Medulla oblongata (tissue), 1 donor: ENCODE data around the gene DDX5.
"Not testable (repeated sequence)": the region's sequence is repeated elsewhere in the genome, so short reads cannot be mapped to it uniquely, and the experiment has no call there.

Experiments
- DNase-seq: peaks from one replicate; pipeline ENCODE4 v3.0.0-alpha.2; 2015; ENCODE audit errors: extremely low spot score

DDX5 gene

DNA sequence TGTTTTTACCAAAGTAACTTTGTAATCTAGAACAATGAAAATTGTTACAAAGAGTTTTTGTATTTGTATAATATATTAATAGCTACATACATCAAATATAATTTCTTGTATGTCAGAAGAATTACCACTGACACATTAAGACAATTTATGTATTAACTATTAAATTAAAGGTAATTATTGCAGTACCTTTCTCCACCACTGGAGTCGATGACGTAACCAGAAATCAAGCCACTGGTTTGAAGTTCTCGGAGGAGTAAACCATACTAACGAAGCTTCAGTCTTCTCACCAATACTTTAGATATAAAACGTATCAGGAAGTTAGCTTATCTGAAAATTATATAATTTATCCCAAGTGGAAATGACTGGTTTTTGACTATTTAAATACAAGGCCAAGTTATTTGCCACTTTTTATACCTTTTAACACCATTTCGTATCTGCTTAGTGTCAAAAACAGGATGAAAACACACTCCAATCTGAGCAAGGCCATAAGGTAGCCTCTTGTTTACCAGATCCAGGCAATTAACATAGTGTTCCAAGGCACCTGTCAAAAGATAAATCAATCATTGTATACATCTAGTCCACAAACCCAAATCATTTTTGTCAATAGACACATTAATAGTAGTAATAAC lies 13.5 kb downstream of the DDX5 start:
- no peak for DNase-seq

DNA sequence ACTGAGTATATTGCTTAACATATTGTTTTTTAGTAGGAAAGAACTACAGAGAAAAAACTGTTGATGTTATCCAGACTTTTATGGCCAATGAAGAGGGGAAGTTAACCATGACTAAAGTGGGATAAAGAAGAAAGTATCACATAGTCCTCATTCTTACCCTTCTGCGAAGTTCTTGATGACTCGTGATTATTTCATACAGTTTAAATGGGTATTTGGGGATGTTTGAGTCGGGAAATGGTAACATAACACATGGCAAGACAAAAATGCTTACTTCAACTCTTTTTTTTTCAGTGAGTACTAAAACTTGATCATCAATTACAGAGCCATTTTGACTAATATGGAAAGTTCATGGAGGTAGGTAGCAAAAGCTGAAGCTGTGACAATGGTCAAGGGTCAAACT lies 14.1 kb downstream of the DDX5 start:
- DNase-seq: no peak

DNA sequence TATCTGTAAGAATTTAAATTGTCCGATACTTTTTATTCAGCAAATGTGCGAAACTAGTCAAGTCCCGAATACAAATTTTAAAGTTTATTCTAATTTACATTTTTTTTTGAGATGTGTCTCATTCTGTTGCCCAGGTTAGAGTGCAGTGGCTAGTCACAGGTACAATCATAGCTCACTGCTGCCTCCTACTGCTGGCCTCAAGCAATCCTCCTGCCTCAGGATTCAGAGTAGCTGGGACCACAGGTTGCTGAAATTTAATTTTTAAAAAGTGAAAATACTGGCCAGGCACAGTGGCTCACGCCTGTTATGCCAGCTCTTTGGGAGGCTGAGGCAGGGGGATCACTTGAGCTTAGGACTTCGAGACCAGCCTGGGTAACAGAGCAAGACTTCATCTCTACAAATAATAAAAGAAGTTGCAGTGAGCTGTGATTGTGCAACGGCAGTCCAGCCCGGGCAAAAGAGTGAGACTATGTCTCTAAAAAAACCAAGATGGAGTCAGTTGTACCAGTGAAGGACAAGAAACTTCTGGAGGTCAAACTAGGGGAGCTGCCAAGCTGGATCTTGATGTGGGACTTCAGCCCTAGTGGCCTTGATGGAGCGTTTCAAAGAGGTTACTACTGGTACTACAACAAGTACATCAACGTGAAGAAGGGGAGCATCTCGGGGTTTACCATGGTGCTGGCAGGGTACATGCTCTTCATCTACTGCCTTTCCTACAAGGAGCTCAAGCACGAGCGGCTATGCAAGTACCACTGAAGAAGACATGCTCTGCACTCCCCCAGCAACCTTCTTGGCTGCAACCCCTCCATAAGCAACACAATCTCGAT lies 14.8 kb downstream of the DDX5 start:
- DNase-seq: no peak

DNA sequence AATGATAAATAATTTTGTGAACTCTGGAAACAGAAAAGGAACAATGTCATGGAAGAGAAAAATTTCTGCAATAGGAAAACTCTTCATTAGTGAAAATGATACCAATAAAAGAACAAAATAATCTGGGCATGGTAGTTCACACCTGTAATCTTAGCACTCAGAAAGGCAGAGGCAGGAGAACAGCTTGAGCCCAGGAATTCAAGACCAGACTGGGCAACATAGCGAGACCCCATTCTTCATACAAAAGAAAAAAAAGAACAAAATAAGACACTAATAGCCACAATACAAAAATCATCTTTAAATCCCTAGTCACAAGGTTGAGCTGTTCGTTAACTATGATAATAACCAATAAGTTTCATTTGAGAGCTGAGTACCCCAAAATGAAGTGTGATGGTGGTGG lies 17.8 kb downstream of the DDX5 start:
- DNase-seq: no peak

DNA sequence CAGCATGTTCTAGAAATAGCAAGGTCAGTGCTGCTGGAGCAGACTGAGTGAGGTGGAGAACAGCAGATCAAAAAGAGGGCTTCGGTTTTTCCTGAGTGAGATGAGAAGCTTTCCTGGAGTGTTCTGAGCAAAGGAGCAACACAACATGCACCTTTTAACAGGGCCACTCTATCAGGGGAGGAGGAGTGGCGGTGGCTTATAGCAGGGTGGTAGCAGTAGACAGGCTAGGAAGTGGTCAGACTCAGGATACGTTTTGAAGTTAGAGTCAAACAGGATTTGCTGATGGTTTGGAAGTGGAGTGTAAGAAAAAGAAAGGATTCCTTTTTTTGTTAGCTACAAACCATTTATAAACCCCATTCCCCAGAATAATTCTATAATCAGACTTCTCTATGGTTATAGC lies 21.7 kb downstream of the DDX5 start:
- no peak for DNase-seq

DNA sequence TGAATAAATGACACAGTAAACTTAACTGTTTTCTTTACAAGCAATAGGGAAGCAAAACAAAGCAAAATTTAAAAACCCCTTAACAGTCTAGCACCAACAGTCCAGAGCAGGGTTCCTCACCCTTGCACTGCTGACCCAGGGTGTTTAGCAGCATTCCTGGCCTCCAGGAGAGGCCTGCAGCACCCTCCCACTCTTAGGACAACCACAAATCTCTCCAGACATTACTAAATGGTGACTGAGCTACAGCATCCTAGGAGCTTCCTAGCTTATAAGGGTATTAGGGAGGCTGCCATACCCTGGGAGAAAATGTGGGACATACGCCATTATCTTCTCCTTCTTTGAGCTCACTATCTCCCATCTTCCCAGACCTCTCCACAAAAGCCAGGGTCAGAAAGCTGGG lies 25.1 kb downstream of the DDX5 start:
- no peak for DNase-seq

DNA sequence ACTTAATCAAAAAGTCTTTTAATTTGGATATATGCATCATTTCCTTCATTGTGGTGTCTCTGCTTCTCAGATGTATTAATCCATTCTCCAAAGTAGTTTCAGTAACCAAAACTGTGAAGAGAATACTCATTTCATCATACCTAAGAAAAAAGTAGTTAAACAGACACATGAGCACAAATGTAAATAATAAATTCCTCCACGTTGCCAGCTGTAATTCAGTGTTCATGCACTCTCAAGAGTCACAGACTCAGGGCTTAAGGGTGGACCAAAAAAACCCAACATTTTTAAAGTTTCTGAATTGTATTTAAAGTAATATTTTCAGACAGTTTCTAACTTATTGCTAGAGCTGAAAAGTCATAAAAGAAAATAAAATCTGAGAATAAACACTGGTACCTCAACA lies 28.2 kb downstream of the DDX5 start:
- DNase-seq: no peak

DNA sequence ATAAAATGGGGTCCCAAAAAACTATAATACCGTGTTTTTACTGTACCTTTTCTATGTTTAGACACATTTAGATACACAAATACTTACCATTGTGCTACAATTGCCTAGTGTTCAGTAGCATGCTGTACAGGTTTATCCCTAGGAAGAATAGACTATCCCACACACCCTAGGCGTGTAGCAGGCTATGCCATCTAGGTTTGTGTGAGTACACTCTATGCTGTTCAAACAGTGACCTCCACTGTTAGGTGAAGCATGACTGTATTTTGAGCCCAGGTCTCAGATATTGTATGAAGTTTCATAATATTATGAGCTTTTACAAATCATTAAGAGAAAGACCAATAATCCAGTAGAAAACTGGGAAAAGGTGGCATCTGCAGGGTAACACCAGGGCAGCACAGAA lies 33.5 kb downstream of the DDX5 start:
- DNase-seq: no peak

DNA sequence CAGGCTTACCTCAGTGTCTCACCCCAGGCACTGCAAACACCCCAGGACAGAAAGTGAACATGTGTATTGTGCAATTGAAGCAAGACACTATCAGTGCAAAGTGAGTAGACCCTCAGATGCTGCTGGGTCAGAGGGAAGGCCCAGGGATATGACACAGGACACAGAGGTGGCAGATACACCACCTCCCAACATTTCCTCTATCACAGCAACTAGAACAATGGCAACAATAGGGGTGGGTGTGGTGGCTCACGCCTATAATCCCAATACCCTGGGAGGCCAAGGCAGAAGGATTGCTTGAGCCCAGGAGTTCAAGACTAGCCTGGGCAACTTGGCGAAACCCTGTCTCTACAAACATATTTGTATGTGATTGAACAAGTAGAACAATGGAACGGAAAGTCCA lies 34.6 kb downstream of the DDX5 start:
- DNase-seq: no peak

DNA sequence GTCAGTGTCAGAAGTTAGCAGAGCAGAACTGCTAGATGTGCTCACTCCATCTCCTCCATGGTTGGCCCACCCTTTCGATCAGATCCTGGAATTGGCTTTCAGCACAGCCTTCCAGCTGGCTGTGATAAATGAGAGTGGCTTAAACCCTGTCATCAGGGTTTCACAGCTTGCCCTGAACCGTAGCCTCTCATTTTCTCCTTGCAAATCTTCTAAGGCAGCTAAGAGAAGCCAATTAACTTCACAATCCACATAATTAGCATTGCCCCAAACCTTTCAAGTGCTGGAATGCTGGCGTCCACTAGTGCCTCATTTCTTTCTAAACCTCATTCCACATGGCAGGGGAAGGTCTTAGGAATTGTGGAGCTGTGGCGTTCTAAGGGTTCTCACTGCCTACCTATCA lies 35.5 kb downstream of the DDX5 start:
- no peak for DNase-seq

DNA sequence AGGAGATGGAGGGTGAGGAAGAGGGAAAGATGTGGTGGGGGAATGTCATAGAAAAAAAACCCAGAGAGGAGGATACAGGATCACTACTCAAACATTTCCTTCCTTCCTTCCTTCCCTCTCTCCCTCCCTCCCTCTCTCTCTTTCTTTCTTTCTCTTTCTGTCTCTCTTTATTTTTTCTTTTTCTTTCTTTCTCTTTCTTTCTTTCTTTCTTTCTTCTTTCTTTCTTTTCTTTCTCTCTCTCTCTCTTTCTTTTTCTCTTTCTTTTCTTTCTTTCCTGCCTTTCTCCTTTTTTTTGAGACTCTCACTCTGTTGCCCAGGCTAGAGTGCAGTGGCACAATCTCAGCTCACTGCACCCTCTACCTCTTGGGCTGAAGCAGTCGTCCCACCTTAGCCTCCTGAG lies 39.3 kb downstream of the DDX5 start:
- DNase-seq: not testable (repeated sequence)

DNA sequence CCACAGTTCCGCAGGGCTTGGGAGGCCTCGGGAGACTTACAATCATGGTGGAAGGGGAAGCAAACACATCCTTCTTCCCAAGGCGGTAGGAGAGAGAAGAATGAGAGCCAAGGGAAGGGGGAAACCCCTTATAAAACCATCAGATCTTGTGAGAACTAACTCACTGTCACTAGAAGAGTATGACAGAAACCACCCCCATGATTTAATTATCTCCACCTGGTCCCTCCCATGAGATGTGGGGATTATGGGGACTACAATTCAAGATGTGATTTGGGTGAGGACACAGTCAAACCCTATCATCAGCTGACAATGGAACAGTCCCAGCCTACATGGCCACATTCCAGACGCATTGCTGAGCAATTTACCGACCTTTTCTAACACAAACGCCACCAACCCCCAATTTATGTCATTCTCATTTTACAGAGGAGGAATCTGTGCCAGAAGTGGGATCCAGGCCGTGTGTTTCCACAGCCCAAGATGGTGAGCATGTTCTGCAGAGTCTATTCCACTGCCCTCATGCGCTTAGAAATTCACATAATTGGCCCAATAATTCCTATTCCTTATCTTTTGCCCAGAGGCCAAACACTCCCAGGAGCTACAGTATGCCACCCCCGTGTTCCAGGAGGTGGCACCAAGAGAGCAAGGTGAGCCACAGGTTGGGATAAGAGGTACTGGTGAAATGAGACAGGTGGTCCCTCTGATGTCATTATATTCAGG lies 39.9 kb downstream of the DDX5 start:
- DNase-seq: no peak

DNA sequence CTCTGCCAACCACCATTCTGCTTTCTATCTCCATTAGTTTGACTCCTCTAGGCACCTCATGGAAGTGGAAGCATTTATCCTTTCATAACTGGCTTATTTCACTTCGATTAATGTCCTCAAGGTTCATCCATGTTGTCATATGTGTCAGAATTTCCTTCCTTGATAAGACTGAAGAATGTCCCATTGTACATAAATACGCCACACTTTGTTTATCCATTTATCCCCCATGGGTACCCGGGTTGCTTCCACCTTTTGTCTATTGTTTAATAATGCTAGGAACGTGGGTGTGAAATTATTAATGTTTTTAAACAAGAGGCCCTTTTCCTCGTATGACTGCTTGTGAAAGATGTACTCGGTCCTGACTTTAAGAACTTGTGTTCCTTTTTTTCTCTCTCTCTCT lies 44.3 kb downstream of the DDX5 start:
- DNase-seq: no peak

DNA sequence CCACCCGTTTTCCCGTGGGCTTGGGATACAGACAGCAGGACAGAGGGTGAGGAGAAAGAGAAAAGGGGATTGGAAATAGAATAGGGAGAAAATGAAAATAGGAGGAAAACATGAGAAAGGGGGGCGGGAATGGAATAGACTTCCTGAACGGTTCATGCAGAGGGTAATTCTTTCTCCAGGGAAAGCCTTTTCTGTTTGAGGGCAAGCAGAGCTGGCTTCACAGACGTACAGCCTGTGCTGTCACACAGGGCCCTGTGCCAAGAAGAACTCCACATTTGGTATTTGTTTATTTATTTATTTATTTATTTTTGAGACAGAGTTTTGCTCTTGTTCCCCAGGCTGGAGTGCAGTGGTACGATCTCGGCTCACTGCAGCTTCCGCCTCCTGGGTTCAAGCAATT lies 45.1 kb downstream of the DDX5 start:
- DNase-seq: no peak

DNA sequence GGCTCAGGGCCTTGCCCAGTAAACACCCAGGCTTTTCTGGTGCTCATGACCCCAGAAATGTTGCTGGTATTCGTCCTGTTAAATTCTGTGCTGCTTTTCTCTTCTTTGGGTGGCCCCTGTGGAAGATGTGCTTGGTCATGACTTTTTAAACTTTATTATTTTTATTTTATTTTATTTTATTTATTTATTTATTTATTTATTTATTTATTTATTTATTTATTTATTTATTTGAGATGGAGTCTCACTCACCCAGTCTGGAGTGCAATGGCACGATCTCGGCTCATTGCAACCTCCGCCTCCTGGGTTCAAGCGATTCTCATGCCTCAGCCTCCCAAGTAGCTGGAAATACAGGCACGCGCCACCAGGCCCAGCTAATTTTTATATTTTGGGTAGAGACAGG lies 46.3 kb downstream of the DDX5 start:
- not testable (repeated sequence) for DNase-seq

DNA sequence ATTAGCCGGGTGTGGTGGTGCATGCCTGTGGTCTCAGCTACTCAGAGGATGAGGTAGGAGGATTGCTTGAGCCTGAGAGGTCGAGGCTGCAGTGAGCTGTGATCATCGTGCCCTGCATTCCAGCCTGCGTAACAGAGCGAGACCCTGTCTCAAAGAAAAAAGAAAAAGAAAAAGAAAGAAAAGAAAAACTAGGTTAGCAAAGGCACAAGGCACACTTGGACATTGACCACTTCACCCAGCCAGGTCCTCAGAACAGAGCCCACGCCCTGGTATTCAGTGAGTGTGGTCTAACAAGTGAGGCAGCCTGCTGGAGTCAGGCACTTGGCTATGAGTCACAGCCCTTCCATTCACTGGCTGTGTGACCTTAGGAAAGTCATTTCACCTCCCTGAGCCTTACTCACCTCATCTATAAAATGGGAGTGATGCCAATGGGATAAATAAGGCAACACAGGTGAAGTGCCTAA lies 46.8 kb downstream of the DDX5 start:
- DNase-seq: no peak

DNA sequence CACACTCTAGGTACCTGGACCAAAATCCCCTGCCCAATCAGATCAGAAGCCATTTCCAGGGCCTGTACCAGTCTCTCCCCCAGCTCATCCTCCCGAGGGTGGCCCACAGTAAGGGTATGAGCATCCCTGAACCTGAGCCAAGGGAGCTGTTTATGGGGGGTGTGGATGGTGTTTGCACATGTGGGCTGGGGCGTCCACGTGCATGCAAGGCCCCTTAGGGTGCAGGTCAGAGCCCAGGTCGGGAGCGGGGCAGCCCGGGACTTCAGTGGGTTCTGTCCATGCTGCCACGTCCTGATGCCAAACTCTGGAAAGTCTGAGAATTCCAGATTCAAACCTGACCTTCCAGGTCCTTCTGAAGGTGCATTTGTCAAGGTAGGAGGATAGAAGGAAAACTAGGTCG lies 47.3 kb downstream of the DDX5 start:
- DNase-seq: no peak

DNA sequence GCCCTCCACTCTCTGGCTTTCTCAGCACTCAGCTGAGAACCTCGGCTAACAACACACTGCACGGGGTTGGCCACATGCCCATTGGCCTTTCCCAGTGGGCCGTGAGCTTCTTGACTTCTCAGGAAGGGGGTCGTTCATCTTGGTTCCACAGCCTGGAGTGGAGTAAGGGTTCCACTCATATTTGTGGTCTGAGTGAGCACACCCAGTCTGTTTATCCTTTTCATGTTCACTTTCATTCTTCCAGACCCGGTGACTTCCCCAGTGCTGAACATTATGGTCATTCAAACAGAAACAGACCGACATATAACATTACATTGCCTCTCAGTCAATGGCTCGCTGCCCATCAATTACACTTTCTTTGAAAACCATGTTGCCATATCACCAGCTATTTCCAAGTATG lies 48.9 kb downstream of the DDX5 start:
- DNase-seq: no peak

DNA sequence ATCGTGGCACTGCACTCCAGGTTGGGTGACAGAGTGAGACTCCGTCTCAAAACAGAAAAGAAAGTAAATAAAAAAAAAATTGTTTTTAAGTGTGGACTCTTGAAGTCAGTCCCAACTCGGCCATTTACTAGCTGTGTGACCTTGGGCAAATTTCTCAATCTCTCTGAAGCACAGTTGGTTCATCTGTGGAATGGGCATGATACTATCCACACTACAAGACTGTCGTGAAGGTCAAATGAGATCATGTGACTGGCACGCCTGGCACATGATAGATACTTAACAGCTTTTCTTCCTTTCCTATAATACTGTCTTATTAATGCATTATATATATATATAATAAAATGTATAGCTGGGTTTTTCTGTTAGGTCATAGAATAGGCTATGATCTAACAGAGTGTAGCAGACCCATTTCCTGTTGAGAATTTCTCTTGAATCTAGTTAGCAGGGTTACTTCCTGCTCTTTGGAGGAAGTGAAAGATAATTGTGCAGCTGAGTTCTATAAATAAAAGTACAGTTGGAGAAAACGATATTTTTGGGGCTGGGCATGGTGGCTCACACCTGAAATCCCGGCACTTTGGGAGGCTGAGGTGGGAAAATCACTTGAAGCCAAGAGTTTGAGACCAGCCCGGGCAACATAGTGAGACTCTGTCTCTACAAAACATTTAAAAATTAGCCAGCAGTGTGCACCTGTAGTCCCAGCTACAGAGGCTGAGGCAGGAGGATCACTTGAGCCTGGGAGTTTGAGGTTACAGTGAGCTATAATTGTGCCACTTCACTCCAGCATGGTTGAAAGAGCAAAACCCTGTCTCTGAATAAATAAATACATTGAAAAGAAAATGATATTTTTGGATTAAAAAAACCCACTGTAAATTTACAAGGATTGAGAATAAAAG lies 49.9 kb downstream of the DDX5 start:
- peak; percentile 35 for DNase-seq

DNA sequence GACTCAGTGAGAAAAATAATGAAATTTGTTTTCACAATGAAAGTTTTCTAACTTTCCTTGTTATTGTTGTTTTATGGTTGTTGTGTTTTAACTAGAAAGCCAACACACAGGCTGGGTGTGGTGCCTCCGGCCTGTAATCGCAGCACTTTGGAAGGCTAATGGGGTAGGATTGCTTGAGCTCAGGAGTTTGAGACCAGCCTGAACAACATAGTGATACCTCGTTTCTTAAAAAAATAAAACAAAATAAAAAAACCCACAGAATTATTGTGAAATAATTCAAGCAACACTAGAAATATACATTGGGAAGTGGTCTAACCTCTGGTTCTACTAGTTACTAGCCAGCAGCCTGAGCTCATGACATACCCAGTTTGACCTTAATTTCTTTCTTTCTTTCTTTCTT lies 56.5 kb downstream of the DDX5 start:
- no peak for DNase-seq

DNA sequence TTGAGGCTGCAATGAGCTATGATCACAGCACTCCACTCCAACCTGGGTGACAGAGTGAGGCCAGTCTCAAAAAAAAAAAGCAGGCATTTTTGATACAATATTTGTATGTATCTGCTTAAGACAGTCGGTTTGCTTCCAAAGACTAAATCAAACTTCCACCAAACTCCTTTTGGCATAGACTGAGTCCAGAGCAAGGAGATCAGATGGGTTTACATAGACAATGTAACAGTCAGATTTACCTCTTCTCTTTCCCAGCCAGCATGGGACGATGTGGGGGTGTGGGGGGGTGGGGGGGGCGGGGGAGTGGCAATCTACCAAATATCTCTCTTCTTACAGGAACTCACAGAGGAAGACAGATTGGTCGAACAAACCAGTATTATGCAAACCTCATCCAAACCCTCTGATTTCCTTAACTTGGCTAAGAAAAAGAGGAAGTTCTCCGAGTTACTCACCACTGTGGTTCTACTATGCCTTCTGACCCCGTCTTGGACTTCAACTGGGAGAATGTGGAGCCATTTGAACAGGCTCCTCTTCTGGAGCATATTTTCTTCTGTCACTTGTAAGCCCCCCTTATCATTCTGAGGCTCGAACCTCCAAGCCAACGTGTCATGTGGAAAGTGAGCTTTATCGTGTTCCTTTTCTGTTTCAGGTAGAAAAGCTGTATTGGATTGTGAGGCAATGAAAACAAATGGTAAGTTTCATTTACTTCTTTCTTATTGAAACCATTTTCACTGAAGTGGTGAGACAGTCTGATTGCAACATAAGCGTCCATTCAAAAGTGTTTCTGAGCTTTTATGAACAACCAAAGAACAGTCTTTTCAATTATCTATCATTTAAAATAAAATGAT lies 57.2 kb downstream of the DDX5 start, which contains the start of gene MILR1:
MILR1 (plus strand) TSS at position 451 of the 848 bp plus-strand sequence; CDS start at position 505, 54 bp downstream.
- DNase-seq: peak; percentile 88
